Caco-2 (cell line): ENCODE measurements around the gene BCL6B. TPM values are rescaled to one million over a fixed set of nuclear protein-coding genes. Genes with fewer than 3 reads are reported as not detected.

ENCODE experiments used
- BruUV-seq: library from RNA; stranded (reverse); fragments of 400-500 nt; replicated peaks from 2 replicates; lab custom pipeline; 2021; lab: Mats Ljungman, UMichigan
- CTCF ChIA-PET: fragments of 300-600 bp; sonication (Branson Sonifier 250); formaldehyde crosslinking; loops from one replicate; lab custom pipeline; 2022; ENCODE audit warnings: antibody characterized with exemption; lab: Charles Lee
- POLR2A ChIA-PET: fragments of 300-600 bp; sonication (Branson Sonifier 250); formaldehyde crosslinking; loops from one replicate; lab custom pipeline; 2022; ENCODE audit warnings: antibody characterized with exemption; lab: Charles Lee
- DNase-seq, 2 experiments: peaks; one replicate each; pipeline versions ENCODE4 v3.0.0 to v3.0.0-alpha.2; 2020 to 2022
- H3K27me3 ChIP-seq: replicated peaks from 2 replicates; pipeline ENCODE4 v1.6.0; 2011; ENCODE audit warnings: low read length; ENCODE audit not compliant: control insufficient read depth, insufficient read depth
- H3K36me3 ChIP-seq: 2 replicates; pipeline ENCODE4 v1.5.1; 2011; ENCODE audit warnings: low read length; ENCODE audit not compliant: control insufficient read depth, insufficient read depth
- H3K4me1 ChIP-seq: fragments of 250-450 bp; sonication (Bioruptor Pico); 2 replicates; pipeline ENCODE4 v1.5.1; 2020; ENCODE audit warnings: mild to moderate bottlenecking
- H3K4me3 ChIP-seq: 2 replicates; pipeline ENCODE4 v1.5.1; 2011; ENCODE audit warnings: low read depth, mild to moderate bottlenecking, control low read depth, low read length
- H3K9me3 ChIP-seq: fragments of 250-450 bp; sonication (Bioruptor Pico); 2 replicates; pipeline ENCODE4 v1.5.1; 2020; ENCODE audit warnings: mild to moderate bottlenecking, moderate library complexity
- H3K27ac Mint-ChIP-seq: one replicate; pipeline ENCODE4 v1.8.0; 2022; ENCODE audit warnings: mixed read lengths; ENCODE audit not compliant: unreplicated experiment
- H3K27me3 Mint-ChIP-seq: one replicate; pipeline ENCODE4 v1.8.0; 2022; ENCODE audit warnings: mixed read lengths; ENCODE audit not compliant: insufficient read depth, unreplicated experiment
- H3K36me3 Mint-ChIP-seq: one replicate; pipeline ENCODE4 v1.8.0; 2022; ENCODE audit warnings: mild to moderate bottlenecking, mixed read lengths; ENCODE audit not compliant: insufficient read depth, unreplicated experiment
- H3K4me1 Mint-ChIP-seq: one replicate; pipeline ENCODE4 v1.8.0; 2022; ENCODE audit warnings: low read depth, mixed read lengths; ENCODE audit not compliant: unreplicated experiment
- H3K4me3 Mint-ChIP-seq: one replicate; pipeline ENCODE4 v1.8.0; 2022; ENCODE audit warnings: mild to moderate bottlenecking, moderate library complexity, mixed read lengths; ENCODE audit not compliant: unreplicated experiment
- H3K9me3 Mint-ChIP-seq: one replicate; pipeline ENCODE4 v1.8.0; 2022; ENCODE audit warnings: mixed read lengths; ENCODE audit not compliant: unreplicated experiment
- CTCF ChIP-seq, 2 experiments: fragments of 200-600 bp in 1 of 2; IDR thresholded peaks; 1 replicate in 1 of 2; 2 replicates in 1 of 2; pipeline versions ENCODE4 v1.5.1 to v1.8.0; 2011 to 2022; ENCODE audit warnings: antibody characterized with exemption in 1 of 2, control low read depth in 1 of 2, inconsistent platforms in 1 of 2, low read depth in 1 of 2, low read length in 1 of 2, mild to moderate bottlenecking in 1 of 2, moderate library complexity in 1 of 2; ENCODE audit not compliant: insufficient read depth in 1 of 2, severe bottlenecking in 1 of 2, unreplicated experiment in 1 of 2
- intact Hi-C: fragments of 100-400 bp; cut with micrococcal nuclease; formaldehyde crosslinking; loops from one replicate; pipeline ENCODE4 v1.10.0; 2022; ENCODE audit not compliant: unreplicated experiment
- total RNA-seq: library from RNA; stranded (reverse); gene quantifications from 2 replicates; pipeline ENCODE4 v1.2.3, GENCODE V29; 2022

BCL6B gene
- total RNA-seq, 1 experiment from 2014 or later = not detected

GRCh38 chr17:7035591-7036368 lies 12.9 kb downstream of the BCL6B start, which contains the start of gene SLC16A13:
TSS of gene SLC16A13 (plus strand) at chr17:7036015. CDS start at chr17:7036383, 368 bp downstream.
- H3K9me3 Mint-ChIP-seq = no peaks in the 10 kb centered on the region
- intact Hi-C loops = no loop called here
- peak within 1 kb of the TSS; percentile 47 for H3K4me3 ChIP-seq
- H3K36me3 ChIP-seq = no peaks in the 10 kb centered on the region
- H3K27me3 Mint-ChIP-seq = no peaks in the 10 kb centered on the region
- H3K36me3 Mint-ChIP-seq = peaks cover 11% of the 10 kb centered on the region
- H3K4me3 Mint-ChIP-seq = peak within 1 kb of the TSS; percentile 88
- no peak for TF ChIP-seq CTCF (IDR thresholded peaks at IDR 0.05; ENCODE audit: insufficient read depth in 1 of 2, low read depth in 1 of 2, low read length in 1 of 2, severe bottlenecking in 1 of 2, unreplicated experiment in 1 of 2)
- H3K27me3 ChIP-seq = no peaks in the 10 kb centered on the region
- no peaks in the 10 kb centered on the region for H3K4me1 ChIP-seq
- POLR2A ChIA-PET = interaction anchor here (0.5 to 1.2 kb wide), 7 partner anchors 10 to 548 kb away, joined by 3 to 8 read pairs (median 3); partner anchors contain the start of genes ASGR2 and MPDU1
- no TSS peak for BruUV-seq
- DNase-seq = peak; percentile 91 to 93
- peaks cover 7% of the 10 kb centered on the region for H3K4me1 Mint-ChIP-seq
- H3K9me3 ChIP-seq = no peaks in the 10 kb centered on the region
- CTCF ChIA-PET = interaction anchor here (0.7 to 1.3 kb wide), 5 partner anchors 10 to 624 kb away, joined by 3 to 16 read pairs (median 4); no protein-coding TSS in a partner anchor
- peak within 1 kb of the TSS; percentile 86 for H3K27ac Mint-ChIP-seq

- peaks cover 1% of the 10 kb centered on the region for H3K4me1 Mint-ChIP-seq
- DNase-seq = no peak
- no peak overlapping the region for H3K4me3 Mint-ChIP-seq
- BruUV-seq = no TSS peak
- no peaks in the 10 kb centered on the region for H3K27me3 Mint-ChIP-seq
- H3K27me3 ChIP-seq = no peaks in the 10 kb centered on the region
- ChIA-PET CTCF (interaction anchor here (1.4 kb wide), 1 partner anchor 127 kb away, joined by 3 read pairs; no protein-coding TSS in a partner anchor), POLR2A (no interaction called here)
- no peaks in the 10 kb centered on the region for H3K4me1 ChIP-seq
- intact Hi-C loops = no loop called here
- no peak overlapping the region for H3K4me3 ChIP-seq
- no peak overlapping the region for H3K27ac Mint-ChIP-seq
- TF ChIP-seq CTCF (IDR thresholded peaks at IDR 0.05; ENCODE audit: insufficient read depth in 1 of 2, low read depth in 1 of 2, low read length in 1 of 2, severe bottlenecking in 1 of 2, unreplicated experiment in 1 of 2) = no peak
- peaks cover 11% of the 10 kb centered on the region for H3K36me3 Mint-ChIP-seq
- no peaks in the 10 kb centered on the region for H3K36me3 ChIP-seq
- H3K9me3 ChIP-seq = no peaks in the 10 kb centered on the region
- H3K9me3 Mint-ChIP-seq = no peaks in the 10 kb centered on the region
Observed at GRCh38 chr17:7038025-7038862, 15.4 kb downstream of the BCL6B start.

- Histone ChIP-seq H3K36me3 (no peaks in the 10 kb centered on the region), H3K9me3 (no peaks in the 10 kb centered on the region), H3K27me3 (no peaks in the 10 kb centered on the region), H3K4me1 (no peaks in the 10 kb centered on the region), H3K4me3 (no peak overlapping the region)
- TF ChIP-seq CTCF (IDR thresholded peaks at IDR 0.05; ENCODE audit: insufficient read depth in 1 of 2, low read depth in 1 of 2, low read length in 1 of 2, severe bottlenecking in 1 of 2, unreplicated experiment in 1 of 2) = no peak
- H3K27me3 Mint-ChIP-seq = no peaks in the 10 kb centered on the region
- CTCF ChIA-PET = no interaction called here
- no TSS peak for BruUV-seq
- no peaks in the 10 kb centered on the region for H3K4me1 Mint-ChIP-seq
- POLR2A ChIA-PET = no interaction called here
- H3K4me3 Mint-ChIP-seq = no peak overlapping the region
- no peak for DNase-seq
- no peak overlapping the region for H3K27ac Mint-ChIP-seq
- H3K9me3 Mint-ChIP-seq = no peaks in the 10 kb centered on the region
- H3K36me3 Mint-ChIP-seq = peaks cover 11% of the 10 kb centered on the region
- intact Hi-C loops = no loop called here
Observed at GRCh38 chr17:7039832-7040231, 17.0 kb downstream of the BCL6B start.
